GM23248 (cell line): Measurements from ENCODE around the gene TEX53.

Experiments
- EZH2 ChIP-seq: fragments of 200-600 bp; sonication (generic); IDR thresholded peaks from 2 replicates; pipeline ENCODE4 v1.6.1; 2018; ENCODE audit warnings: antibody characterized with exemption, mild to moderate bottlenecking; ENCODE audit not compliant: insufficient read depth, poor library complexity, severe bottlenecking
- EZH2phosphoT487 ChIP-seq: fragments of 200-600 bp; sonication (generic); IDR thresholded peaks from 2 replicates; pipeline ENCODE4 v1.6.1; 2018; ENCODE audit warnings: antibody characterized with exemption, moderate library complexity, mild to moderate bottlenecking, low read depth; ENCODE audit not compliant: insufficient read depth

DNA sequence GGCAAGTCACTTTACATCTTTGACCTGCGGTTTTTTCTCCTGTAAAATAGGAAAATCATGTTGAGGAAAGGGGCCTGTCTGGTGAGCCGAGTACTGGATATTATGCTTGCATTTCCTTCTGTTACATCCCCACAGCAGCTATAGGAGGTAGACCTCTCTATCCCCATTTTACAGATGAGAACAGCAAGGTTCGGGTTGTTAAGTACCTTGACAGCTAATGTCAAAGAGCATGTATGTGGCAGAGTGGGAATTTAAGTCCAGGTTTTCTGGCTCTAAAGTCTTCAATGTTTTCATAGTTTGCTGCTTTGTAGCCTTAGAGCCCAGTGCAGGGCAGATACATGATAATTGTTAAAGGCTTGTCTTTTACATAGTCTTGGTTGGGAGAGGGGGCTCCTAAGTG is 43.7 kb downstream of the TEX53 start:
- TF ChIP-seq EZH2phosphoT487: no peak
- TF ChIP-seq EZH2: no peak
